ENCODE measurements around the gene NASP. TPM values are rescaled to one million over a fixed set of nuclear protein-coding genes. Genes with fewer than 3 reads are reported as not detected.

Gene NASP
- total RNA-seq, 1 experiment from 2014 or later: 205 TPM

- Histone ChIP-seq H3K4me3 (ENCODE audit: insufficient read depth, low read depth, low read length) (no peak overlapping the region), H3K36me3 (replicated peaks; ENCODE audit: control insufficient read depth, insufficient read depth, low read length) (peaks cover 42% of the 10 kb centered on the region), H3K27me3 (ENCODE audit: control insufficient read depth, insufficient read depth, low read length) (no peaks in the 10 kb centered on the region)
- DNase-seq: no peak
These were observed 70.9 kb downstream of the NASP start for GRCh38 chr1:45654540-45655280.

DNA sequence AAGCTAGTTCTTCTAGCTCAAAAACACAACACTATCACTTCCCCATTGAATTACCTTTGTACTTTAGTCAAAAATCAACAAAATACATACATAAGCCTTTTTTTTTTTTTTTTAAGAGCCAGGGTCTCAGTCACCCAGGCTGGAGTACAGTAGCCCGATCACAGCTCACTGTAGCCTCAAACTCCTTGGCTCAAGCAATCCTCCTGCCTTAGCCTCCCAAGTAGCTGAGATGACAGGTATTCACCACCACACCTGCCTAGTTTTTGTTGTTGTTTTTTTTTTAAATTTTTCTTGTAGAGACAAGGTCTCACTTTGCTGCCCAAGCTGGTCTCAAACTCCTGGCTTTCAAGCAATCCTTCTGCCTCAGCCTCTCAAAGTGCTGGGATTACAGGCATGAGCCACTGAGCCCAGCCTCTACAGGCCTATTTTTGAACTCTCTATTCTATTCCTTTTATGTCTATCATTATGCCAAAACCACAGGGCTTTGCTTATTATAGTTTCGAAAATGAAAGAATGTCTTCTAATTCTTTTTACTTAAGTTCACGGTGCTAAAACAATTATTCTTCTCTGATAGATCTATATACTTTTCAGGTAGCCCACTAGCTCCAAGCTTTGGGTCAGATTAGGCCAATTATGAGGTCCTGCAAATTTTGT, 72.9 kb downstream of the NASP start:
- Histone ChIP-seq H3K36me3 (replicated peaks; ENCODE audit: control insufficient read depth, insufficient read depth, low read length) (peaks cover 38% of the 10 kb centered on the region), H3K4me3 (ENCODE audit: insufficient read depth, low read depth, low read length) (no peak overlapping the region), H3K27me3 (ENCODE audit: control insufficient read depth, insufficient read depth, low read length) (no peaks in the 10 kb centered on the region)
- DNase-seq: no peak

- Histone ChIP-seq H3K4me3 (ENCODE audit: insufficient read depth, low read depth, low read length) (no peak overlapping the region), H3K27me3 (ENCODE audit: control insufficient read depth, insufficient read depth, low read length) (no peaks in the 10 kb centered on the region), H3K36me3 (replicated peaks; ENCODE audit: control insufficient read depth, insufficient read depth, low read length) (peaks cover 38% of the 10 kb centered on the region)
- no peak for DNase-seq
These were observed 74.3 kb downstream of the NASP start for GRCh38 chr1:45658171-45658570.

GRCh38 chr1:45659222-45659621, 75.4 kb downstream of the NASP start:
- H3K27me3 ChIP-seq (ENCODE audit: control insufficient read depth, insufficient read depth, low read length): no peaks in the 10 kb centered on the region

GRCh38 chr1:45660336-45660735, 76.5 kb downstream of the NASP start:
- DNase-seq: no peak
- Histone ChIP-seq H3K27me3 (ENCODE audit: control insufficient read depth, insufficient read depth, low read length) (no peaks in the 10 kb centered on the region), H3K36me3 (replicated peaks; ENCODE audit: control insufficient read depth, insufficient read depth, low read length) (peaks cover 32% of the 10 kb centered on the region), H3K4me3 (ENCODE audit: insufficient read depth, low read depth, low read length) (no peak overlapping the region)

More at GRCh38 chr1:45659222-45659621, 75.4 kb downstream of the NASP start:
- H3K36me3 ChIP-seq (replicated peaks; ENCODE audit: control insufficient read depth, insufficient read depth, low read length): peaks cover 37% of the 10 kb centered on the region
- no peak overlapping the region for H3K4me3 ChIP-seq (ENCODE audit: insufficient read depth, low read depth, low read length)
- DNase-seq: no peak

DNA sequence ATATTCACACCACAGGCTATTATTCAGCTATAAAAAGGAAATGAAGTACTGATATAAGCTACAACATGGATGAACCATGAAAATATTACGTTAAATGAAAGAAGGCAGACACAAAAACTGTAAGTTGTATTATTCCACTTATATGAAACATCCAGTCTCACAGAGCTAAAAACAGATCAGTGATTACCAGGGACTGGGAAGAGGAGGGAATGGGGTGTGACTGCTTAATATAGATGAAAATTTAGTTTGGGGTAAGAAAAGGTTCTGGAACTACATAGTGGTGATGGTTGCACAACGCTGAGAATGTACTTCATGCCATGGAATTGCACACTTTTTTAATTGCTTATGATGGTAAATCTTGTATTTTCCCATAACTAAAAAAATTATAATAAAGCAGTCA, 83.0 kb downstream of the NASP start:
- DNase-seq: no peak
- no peak overlapping the region for H3K4me3 ChIP-seq (ENCODE audit: insufficient read depth, low read depth, low read length)
- no peaks in the 10 kb centered on the region for H3K27me3 ChIP-seq (ENCODE audit: control insufficient read depth, insufficient read depth, low read length)
- no peaks in the 10 kb centered on the region for H3K36me3 ChIP-seq (replicated peaks; ENCODE audit: control insufficient read depth, insufficient read depth, low read length)

- no peak for DNase-seq
- no peaks in the 10 kb centered on the region for H3K36me3 ChIP-seq (replicated peaks; ENCODE audit: control insufficient read depth, insufficient read depth, low read length)
These were observed 83.7 kb downstream of the NASP start for GRCh38 chr1:45667321-45668111.

More at GRCh38 chr1:45667321-45668111, 83.7 kb downstream of the NASP start:
- Histone ChIP-seq H3K27me3 (ENCODE audit: control insufficient read depth, insufficient read depth, low read length) (no peaks in the 10 kb centered on the region), H3K4me3 (ENCODE audit: insufficient read depth, low read depth, low read length) (no peak overlapping the region)

Other genes starting within 250 kb of the NASP start
- 17.0 and 20.2 TPM in 2 replicates for gene TOE1, start 243.9 kb upstream of the NASP start, total RNA-seq (2014; rRNA removed; shearing (Covaris generic))
- gene MUTYH, start 243.6 kb upstream of the NASP start, total RNA-seq (2014; rRNA removed; shearing (Covaris generic)): 124 and 126 TPM in 2 replicates
- 14.5 and 17.7 TPM in 2 replicates for gene TESK2, start 92.9 kb upstream of the NASP start, total RNA-seq (2014; rRNA removed; shearing (Covaris generic))
- gene CCDC163, start 84.0 kb upstream of the NASP start, total RNA-seq (2014; rRNA removed; shearing (Covaris generic)): 2.8 and 3.4 TPM in 2 replicates
- gene MMACHC, start 83.7 kb upstream of the NASP start, total RNA-seq (2014; rRNA removed; shearing (Covaris generic)): 10.5 and 11.7 TPM in 2 replicates
- gene PRDX1, start 62.2 kb upstream of the NASP start, total RNA-seq (2014; rRNA removed; shearing (Covaris generic)): 2,468 and 2,910 TPM in 2 replicates
- gene AKR1A1, start 33.2 kb upstream of the NASP start, total RNA-seq (2014; rRNA removed; shearing (Covaris generic)): 371 and 395 TPM in 2 replicates
- gene CCDC17, start 40.0 kb downstream of the NASP start, total RNA-seq (2014; rRNA removed; shearing (Covaris generic)): 3.0 and 7.4 TPM in 2 replicates
- gene GPBP1L1, start 102.5 kb downstream of the NASP start, total RNA-seq (2014; rRNA removed; shearing (Covaris generic)): 156 and 178 TPM in 2 replicates
- 143 and 144 TPM in 2 replicates for gene TMEM69, start 104.1 kb downstream of the NASP start, total RNA-seq (2014; rRNA removed; shearing (Covaris generic))
- 5.8 and 6.8 TPM in 2 replicates for gene IPP, start 166.6 kb downstream of the NASP start, total RNA-seq (2014; rRNA removed; shearing (Covaris generic))
- 31.8 and 51.0 TPM in 2 replicates for gene MAST2, start 219.6 kb downstream of the NASP start, total RNA-seq (2014; rRNA removed; shearing (Covaris generic))